Urothelium cell line (cell line): ENCODE measurements around the gene ICAM3.
A peak's percentile ranks its signal among the peaks of the same experiment; 100 is the strongest.
"Not testable (repeated sequence)": the region's sequence is repeated elsewhere in the genome, so short reads cannot be mapped to it uniquely, and the experiment has no call there.

Experiments
- DNase-seq: peaks from one replicate; pipeline ENCODE4 v3.0.0; 2011; ENCODE audit warnings: low spot score, mixed read lengths
- FAIRE-seq: peaks from 2 replicates; lab custom pipeline; 2011; peaks lifted over from hg19 to GRCh38; lab: Jason Lieb, UNC

The ICAM3 gene

GRCh38 chr19:10352764-10353671 is 13.6 kb upstream of the ICAM3 start:
- FAIRE-seq: no peak
- no peak for DNase-seq

- FAIRE-seq (no peak), DNase-seq (no peak)
Measured at GRCh38 chr19:10346509-10346908, 7.1 kb upstream of the ICAM3 start.

GRCh38 chr19:10344780-10345179 is 5.4 kb upstream of the ICAM3 start:
- no peak for FAIRE-seq
- no peak for DNase-seq

GRCh38 chr19:10343495-10343894 is 4.1 kb upstream of the ICAM3 start:
- DNase-seq (no peak), FAIRE-seq (no peak)

GRCh38 chr19:10339977-10340376 is 553 bp upstream of the ICAM3 start:
- DNase-seq (no peak), FAIRE-seq (no peak)

- no peak for DNase-seq
- FAIRE-seq: no peak
Measured at GRCh38 chr19:10338940-10339339, 484 bp downstream of the ICAM3 start.

GRCh38 chr19:10336725-10337124 is 2.7 kb downstream of the ICAM3 start:
- not testable (repeated sequence) for FAIRE-seq, DNase-seq

- FAIRE-seq: no peak
- no peak for DNase-seq
Measured at GRCh38 chr19:10335352-10335985, 4.0 kb downstream of the ICAM3 start.

- DNase-seq (peak; percentile 80), FAIRE-seq (no peak)
Measured at GRCh38 chr19:10334588-10335351, 4.7 kb downstream of the ICAM3 start.

GRCh38 chr19:10333758-10334587 is 5.5 kb downstream of the ICAM3 start:
- FAIRE-seq: no peak

GRCh38 chr19:10332965-10333757 is 6.3 kb downstream of the ICAM3 start, which contains the start of gene RAVER1:
Gene RAVER1 (minus strand): TSS chr19:10333529. CDS start chr19:10333507, 22 bp downstream.
- DNase-seq (peak; percentile 96), FAIRE-seq (peak; percentile 68)

More at GRCh38 chr19:10333758-10334587, 5.5 kb downstream of the ICAM3 start:
- no peak for DNase-seq

GRCh38 chr19:10332158-10332964 is 7.1 kb downstream of the ICAM3 start:
- no peak for DNase-seq
- no peak for FAIRE-seq

GRCh38 chr19:10329555-10329954 is 9.9 kb downstream of the ICAM3 start:
- FAIRE-seq (no peak), DNase-seq (no peak)

- FAIRE-seq (no peak), DNase-seq (no peak)
Measured at GRCh38 chr19:10328558-10329429, 10.6 kb downstream of the ICAM3 start.

- no peak for DNase-seq
- no peak for FAIRE-seq
Measured at GRCh38 chr19:10327793-10328192, 11.6 kb downstream of the ICAM3 start.

GRCh38 chr19:10325732-10326131 is 13.7 kb downstream of the ICAM3 start:
- DNase-seq (no peak), FAIRE-seq (no peak)

GRCh38 chr19:10321874-10322835 is 17.3 kb downstream of the ICAM3 start:
- FAIRE-seq (no peak), DNase-seq (no peak)
